Common myeloid progenitor, CD34-positive (primary cell): Measurements from ENCODE around the gene CFTR.
"Not testable (repeated sequence)": the region's sequence is repeated elsewhere in the genome, so short reads cannot be mapped to it uniquely, and the experiment has no call there.

Source experiments
- CTCF ChIA-PET: fragments of 350-600 bp; sonication (Branson Sonifier 250); formaldehyde crosslinking; loops from one replicate; lab custom pipeline; 2021; ENCODE audit warnings: antibody characterized with exemption; lab: Charles Lee
- POLR2A ChIA-PET: fragments of 350-600 bp; sonication (Branson Sonifier 250); formaldehyde crosslinking; loops from one replicate; lab custom pipeline; 2021; ENCODE audit warnings: antibody characterized with exemption; lab: Charles Lee
- DNase-seq, 3 donors: peaks; one replicate each; pipeline versions ENCODE4 v3.0.0 to v3.0.0-alpha.2; 2013
- H3K27ac ChIP-seq, 2 experiments: 1 replicate in 1 of 2; 2 replicates in 1 of 2; pipeline ENCODE4 v1.7.0; 2013; ENCODE audit warnings: inconsistent platforms in 2 of 2, low read length in 2 of 2, mild to moderate bottlenecking in 2 of 2, low read depth in 1 of 2, moderate library complexity in 1 of 2; ENCODE audit not compliant: severe bottlenecking in 2 of 2, insufficient read depth in 1 of 2, poor library complexity in 1 of 2
- H3K27me3 ChIP-seq, 5 experiments: replicated peaks in 2 of 5; 1 replicate in 3 of 5; 2 replicates in 2 of 5; pipeline versions ENCODE4 v1.6.1 to v1.7.0; 2013; ENCODE audit warnings: low read length in 4 of 5, mild to moderate bottlenecking in 2 of 5, moderate library complexity in 2 of 5, inconsistent platforms in 1 of 5; ENCODE audit not compliant: insufficient read depth in 5 of 5, control insufficient read depth in 4 of 5
- H3K36me3 ChIP-seq, 4 experiments: 1 replicate in 2 of 4; 2 replicates in 2 of 4; pipeline versions ENCODE4 v1.6.1 to v1.7.0; 2013; ENCODE audit warnings: low read length in 3 of 4, control low read depth in 1 of 4, mild to moderate bottlenecking in 1 of 4; ENCODE audit not compliant: control insufficient read depth in 4 of 4, insufficient read depth in 4 of 4
- H3K4me1 ChIP-seq, 4 experiments: 1 replicate in 3 of 4; 2 replicates in 1 of 4; pipeline versions ENCODE4 v1.6.1 to v1.7.1; 2013; ENCODE audit warnings: low read length in 3 of 4, mild to moderate bottlenecking in 3 of 4, control low read depth in 1 of 4, inconsistent platforms in 1 of 4, moderate library complexity in 1 of 4; ENCODE audit not compliant: control insufficient read depth in 4 of 4, insufficient read depth in 4 of 4; ENCODE audit errors: control extremely low read depth in 1 of 4
- H3K4me3 ChIP-seq, 7 experiments: 1 replicate in 4 of 7; 2 replicates in 3 of 7; pipeline versions ENCODE4 v1.5.1 to v1.7.0; 2013; ENCODE audit warnings: mild to moderate bottlenecking in 7 of 7, low read length in 6 of 7, moderate library complexity in 6 of 7, inconsistent platforms in 2 of 7, low read depth in 2 of 7, control low read depth in 1 of 7; ENCODE audit not compliant: insufficient read depth in 4 of 7, control insufficient read depth in 1 of 7; ENCODE audit errors: extremely low read depth in 1 of 7
- H3K9me3 ChIP-seq, 5 experiments: 1 replicate in 4 of 5; 2 replicates in 1 of 5; pipeline versions ENCODE4 v1.6.1 to v1.7.1; 2013; ENCODE audit warnings: low read length in 4 of 5, mild to moderate bottlenecking in 2 of 5, inconsistent platforms in 1 of 5, low read depth in 1 of 5, moderate library complexity in 1 of 5; ENCODE audit not compliant: control insufficient read depth in 4 of 5, insufficient read depth in 2 of 5; ENCODE audit errors: control extremely low read depth in 1 of 5
- WGBS: methylation state at CpG from one replicate; pipeline ENCODE4 v1.1.5; 2013; ENCODE audit not compliant: insufficient coverage; 5-methylcytosine and 5-hydroxymethylcytosine counted together

The CFTR gene

GRCh38 chr7:117458977-117459583 lies 20.7 kb upstream of the CFTR start:
- DNase-seq, result peak; percentile 28 to 53 (median 40)
- CTCF ChIA-PET, result interaction anchor here (0.9 to 4.0 kb wide), 7 partner anchors 9 to 694 kb away, joined by 3 to 14 read pairs (median 4); no protein-coding TSS in a partner anchor
- H3K36me3 ChIP-seq, result no peaks in the 10 kb centered on the region

GRCh38 chr7:117459735-117460134 lies 20.1 kb upstream of the CFTR start:
- Histone ChIP-seq H3K27me3 (peaks cover 0 to 7% (median 0%) of the 10 kb centered on the region in 5 experiments), H3K4me3 (no peak overlapping the region), H3K36me3 (no peaks in the 10 kb centered on the region), H3K9me3 (no peaks in the 10 kb centered on the region), H3K4me1 (no peaks in the 10 kb centered on the region), H3K27ac (no peak overlapping the region)
- CTCF ChIA-PET, result interaction anchor here (1.0 to 4.0 kb wide), 6 partner anchors 9 to 694 kb away, joined by 3 to 14 read pairs (median 4); no protein-coding TSS in a partner anchor
- DNase-seq, result no peak
- POLR2A ChIA-PET, result no interaction called here

More at GRCh38 chr7:117458977-117459583, 20.7 kb upstream of the CFTR start:
- H3K4me3 ChIP-seq, result no peak overlapping the region
- H3K27ac ChIP-seq, result no peak overlapping the region
- WGBS, result no CpG with 5 or more reads among the region's 3 CpGs
- POLR2A ChIA-PET, result interaction anchor here (0.6 kb wide), 1 partner anchor 190 kb away, joined by 3 read pairs; no protein-coding TSS in a partner anchor
- H3K27me3 ChIP-seq, result peaks cover 0 to 7% (median 0%) of the 10 kb centered on the region in 5 experiments
- H3K9me3 ChIP-seq, result no peaks in the 10 kb centered on the region
- no peaks in the 10 kb centered on the region for H3K4me1 ChIP-seq

- H3K9me3 ChIP-seq, H3K4me3 ChIP-seq, H3K27ac ChIP-seq, H3K36me3 ChIP-seq, H3K27me3 ChIP-seq, POLR2A ChIA-PET, H3K4me1 ChIP-seq, DNase-seq: not testable (repeated sequence)
- CTCF ChIA-PET, result interaction anchor here (4.0 kb wide), 1 partner anchor 692 kb away, joined by 14 read pairs; no protein-coding TSS in a partner anchor
- WGBS, result no CpG with 5 or more reads among the region's 4 CpGs
Measured at GRCh38 chr7:117460815-117461214, 19.0 kb upstream of the CFTR start.

DNA sequence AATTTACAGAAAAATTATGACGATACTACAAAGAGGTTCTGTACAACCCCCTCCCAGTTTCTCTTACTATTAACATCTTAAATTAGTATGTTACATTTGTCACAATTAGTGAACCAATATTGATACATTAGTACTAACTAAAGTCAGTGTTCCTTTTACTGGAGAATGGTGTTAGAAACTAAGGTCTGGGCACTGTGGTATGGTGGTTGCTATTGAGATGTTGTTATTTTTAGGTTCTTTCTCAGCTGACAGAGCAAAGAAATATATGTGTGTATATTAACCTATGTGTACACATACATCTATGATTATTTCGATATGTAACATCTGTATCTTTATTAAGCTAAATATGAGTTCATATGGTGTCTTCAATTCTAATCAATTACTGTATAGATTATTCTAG lies 11.7 kb upstream of the CFTR start:
- no peaks in the 10 kb centered on the region for H3K4me1 ChIP-seq
- peaks cover 0 to 2% (median 0%) of the 10 kb centered on the region in 5 experiments for H3K27me3 ChIP-seq
- WGBS, result no CpG with 5 or more reads among the region's 2 CpGs
- DNase-seq, result no peak
- H3K36me3 ChIP-seq, result no peaks in the 10 kb centered on the region
- POLR2A ChIA-PET, result no interaction called here
- no peak overlapping the region for H3K4me3 ChIP-seq
- no peak overlapping the region for H3K27ac ChIP-seq
- H3K9me3 ChIP-seq, result no peaks in the 10 kb centered on the region
- CTCF ChIA-PET, result no interaction called here

- H3K27me3 ChIP-seq, result peaks cover 0 to 5% (median 0%) of the 10 kb centered on the region in 5 experiments
- POLR2A ChIA-PET, result no interaction called here
- no peak overlapping the region for H3K4me3 ChIP-seq
- H3K9me3 ChIP-seq, result no peaks in the 10 kb centered on the region
- H3K4me1 ChIP-seq, result no peaks in the 10 kb centered on the region
- no peak for DNase-seq
- CTCF ChIA-PET, result interaction anchor here (0.7 kb wide), 1 partner anchor 11 kb away, joined by 3 read pairs; no protein-coding TSS in a partner anchor
- no peaks in the 10 kb centered on the region for H3K36me3 ChIP-seq
- 74% methylated on average over 5 of the region's 5 CpGs for WGBS
- H3K27ac ChIP-seq, result no peak overlapping the region
Measured at GRCh38 chr7:117470777-117471176, 9.0 kb upstream of the CFTR start.

DNA sequence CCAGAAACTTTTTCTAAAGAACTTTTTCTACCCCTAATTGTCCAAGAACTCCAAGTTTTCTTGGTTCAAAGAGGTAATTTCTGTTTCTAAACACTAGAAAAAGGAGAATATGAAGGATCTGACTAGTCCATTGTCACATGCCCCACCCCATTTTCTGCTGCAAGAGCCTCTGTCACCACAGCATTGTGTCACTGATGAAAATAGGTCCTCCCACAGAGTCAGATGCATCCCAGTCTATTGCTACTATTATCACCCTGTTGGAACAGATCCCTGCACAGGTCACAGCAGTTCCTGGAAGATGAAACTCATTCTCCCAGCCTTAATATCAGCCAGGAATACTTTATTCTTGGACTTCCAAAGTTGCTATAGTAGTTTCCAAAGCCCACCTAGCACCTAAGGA lies 7.5 kb upstream of the CFTR start:
- ChIA-PET POLR2A (no interaction called here), CTCF (no interaction called here)
- Histone ChIP-seq H3K27me3 (peaks cover 0 to 16% (median under 1%) of the 10 kb centered on the region in 5 experiments), H3K4me3 (no peak overlapping the region), H3K4me1 (no peaks in the 10 kb centered on the region), H3K36me3 (no peaks in the 10 kb centered on the region), H3K9me3 (no peaks in the 10 kb centered on the region), H3K27ac (no peak overlapping the region)
- DNase-seq, result no peak

DNA sequence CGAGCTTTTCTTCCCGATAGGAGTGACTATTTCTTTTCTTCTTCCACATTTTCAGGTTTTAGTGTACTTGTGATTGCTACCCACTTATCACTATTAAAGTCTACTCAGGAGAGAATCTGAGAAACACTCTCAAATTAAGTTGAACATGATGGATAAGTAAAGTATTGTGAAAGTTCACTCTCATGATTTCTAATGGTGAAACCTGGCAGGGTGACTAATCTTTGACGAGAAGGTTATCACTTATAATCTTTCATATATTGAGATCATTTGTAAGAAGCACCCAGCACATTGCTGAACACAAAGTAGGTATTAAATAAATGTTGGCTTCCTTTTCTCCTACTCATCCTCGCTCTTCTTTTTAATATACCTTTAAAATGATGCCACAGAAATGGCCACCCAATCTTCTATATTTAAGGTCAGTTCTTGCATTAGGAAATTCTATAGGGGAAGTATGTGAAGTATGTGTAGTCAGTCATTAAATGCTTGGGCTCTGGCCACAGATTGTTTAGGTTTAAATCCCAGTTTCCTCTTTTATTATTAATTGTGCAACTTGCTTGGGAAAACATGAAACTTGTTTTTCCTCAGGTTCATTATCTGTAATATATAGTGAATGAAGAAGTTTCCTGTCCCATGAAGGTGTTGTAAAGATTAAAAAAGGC lies 3.1 kb upstream of the CFTR start:
- Histone ChIP-seq H3K9me3 (no peaks in the 10 kb centered on the region), H3K36me3 (no peaks in the 10 kb centered on the region), H3K4me1 (peaks cover 0 to 13% (median 7%) of the 10 kb centered on the region in 4 experiments), H3K4me3 (no peak overlapping the region), H3K27me3 (peaks cover 14 to 55% (median 19%) of the 10 kb centered on the region in 5 experiments), H3K27ac (no peak overlapping the region)
- no CpG with 5 or more reads among the region's 4 CpGs for WGBS
- ChIA-PET CTCF (no interaction called here), POLR2A (no interaction called here)
- DNase-seq, result no peak
